Endothelial cell of umbilical vein (primary cell): ENCODE results near the gene GIGYF2.

ENCODE experiments used
- EZH2 ChIP-seq: IDR thresholded peaks from 2 replicates; pipeline ENCODE4 v1.6.1; 2012; ENCODE audit warnings: borderline replicate concordance, low read depth, mild to moderate bottlenecking, moderate library complexity, low read length, inconsistent platforms; ENCODE audit not compliant: severe bottlenecking
- FOS ChIP-seq: IDR thresholded peaks from 2 replicates; pipeline ENCODE4 v1.6.1; 2011; ENCODE audit warnings: mild to moderate bottlenecking, low read length, moderate library complexity, borderline replicate concordance; ENCODE audit not compliant: insufficient read depth
- GATA2 ChIP-seq: IDR thresholded peaks from 2 replicates; pipeline ENCODE4 v1.7.0; 2011; ENCODE audit warnings: low read depth, mild to moderate bottlenecking, moderate library complexity, mixed read lengths, low read length; ENCODE audit not compliant: insufficient read length, insufficient read depth
- JUN ChIP-seq: IDR thresholded peaks from 2 replicates; pipeline ENCODE4 v1.6.1; 2011; ENCODE audit warnings: borderline replicate concordance, low read depth; ENCODE audit not compliant: insufficient read length, insufficient read depth
- MAX ChIP-seq: IDR thresholded peaks from 2 replicates; pipeline ENCODE4 v1.6.1; 2011; ENCODE audit not compliant: insufficient read depth, insufficient read length
- MYC ChIP-seq: IDR thresholded peaks from one replicate; pipeline ENCODE4 v1.6.1; 2011; ENCODE audit warnings: mild to moderate bottlenecking, low read depth, low read length
- POLR2A ChIP-seq: IDR thresholded peaks from 2 replicates; pipeline ENCODE4 v1.6.1; 2012; ENCODE audit warnings: low read depth, mild to moderate bottlenecking, control low read depth, low read length
- POLR2AphosphoS5 ChIP-seq: IDR thresholded peaks from 2 replicates; pipeline ENCODE4 v1.6.1; 2012; ENCODE audit warnings: low read depth, mild to moderate bottlenecking, control low read depth, low read length, moderate library complexity; ENCODE audit not compliant: insufficient read depth
- TF ChIP-seq, protein P1 (sequence below), 2 donors: IDR thresholded peaks; 1 replicate in 1 of 2; 2 replicates in 1 of 2; pipeline ENCODE4 v1.5.1; 2011; ENCODE audit warnings: low read length in 2 of 2, mild to moderate bottlenecking in 2 of 2, moderate library complexity in 2 of 2, control low read depth in 1 of 2, inconsistent platforms in 1 of 2, low read depth in 1 of 2; ENCODE audit not compliant: insufficient read depth in 1 of 2; ENCODE audit errors: extremely low read depth in 1 of 2

- TF ChIP-seq POLR2AphosphoS5: no peak
- TF ChIP-seq, protein P1, sequence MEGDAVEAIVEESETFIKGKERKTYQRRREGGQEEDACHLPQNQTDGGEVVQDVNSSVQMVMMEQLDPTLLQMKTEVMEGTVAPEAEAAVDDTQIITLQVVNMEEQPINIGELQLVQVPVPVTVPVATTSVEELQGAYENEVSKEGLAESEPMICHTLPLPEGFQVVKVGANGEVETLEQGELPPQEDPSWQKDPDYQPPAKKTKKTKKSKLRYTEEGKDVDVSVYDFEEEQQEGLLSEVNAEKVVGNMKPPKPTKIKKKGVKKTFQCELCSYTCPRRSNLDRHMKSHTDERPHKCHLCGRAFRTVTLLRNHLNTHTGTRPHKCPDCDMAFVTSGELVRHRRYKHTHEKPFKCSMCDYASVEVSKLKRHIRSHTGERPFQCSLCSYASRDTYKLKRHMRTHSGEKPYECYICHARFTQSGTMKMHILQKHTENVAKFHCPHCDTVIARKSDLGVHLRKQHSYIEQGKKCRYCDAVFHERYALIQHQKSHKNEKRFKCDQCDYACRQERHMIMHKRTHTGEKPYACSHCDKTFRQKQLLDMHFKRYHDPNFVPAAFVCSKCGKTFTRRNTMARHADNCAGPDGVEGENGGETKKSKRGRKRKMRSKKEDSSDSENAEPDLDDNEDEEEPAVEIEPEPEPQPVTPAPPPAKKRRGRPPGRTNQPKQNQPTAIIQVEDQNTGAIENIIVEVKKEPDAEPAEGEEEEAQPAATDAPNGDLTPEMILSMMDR (IDR thresholded peaks at IDR 0.05; ENCODE audit: extremely low read depth in 1 of 2, insufficient read depth in 1 of 2, low read depth in 1 of 2, low read length in 2 of 2): peak; percentile 26 to 46
- TF ChIP-seq FOS: no peak
- TF ChIP-seq POLR2A: no peak
- no peak for TF ChIP-seq MAX
- peak; percentile 41 for TF ChIP-seq EZH2
- no peak for TF ChIP-seq MYC
- TF ChIP-seq JUN: no peak
- TF ChIP-seq GATA2: no peak
Observed at GRCh38 chr2:232876161-232876977, 179.2 kb downstream of the GIGYF2 start.
